ENCODE measurements around the gene EREG. TPM values are rescaled to one million over a fixed set of nuclear protein-coding genes. Genes with fewer than 3 reads are reported as not detected.

Gene EREG
- total RNA-seq, 1 experiment from 2014 or later: 498 TPM

DNA sequence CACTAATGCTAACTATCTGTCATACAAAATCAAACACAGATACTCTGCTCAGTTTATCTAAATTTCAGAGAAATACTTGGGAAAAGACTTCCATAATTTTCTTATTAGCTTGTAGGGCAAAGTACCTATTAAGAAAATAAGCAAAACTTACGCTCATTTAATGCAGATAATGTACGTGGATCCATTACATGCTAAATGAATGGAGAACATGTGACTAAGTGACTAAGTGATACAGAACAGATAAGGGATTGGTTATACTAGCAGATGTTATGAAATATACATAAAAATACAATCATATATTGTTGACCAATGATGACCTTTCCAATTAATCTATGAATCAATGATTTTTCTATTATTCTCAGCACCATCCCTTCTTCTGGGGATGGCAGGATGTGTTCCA, 25.7 kb downstream of the EREG start:
- peak; percentile 12 for ATAC-seq
- ChIA-PET CTCF (no interaction called here), RAD21 (ENCODE audit: low non-redundant PET in 1 of 2, low total read pairs in 2 of 2, uncharacterized antibody in 2 of 2, unreplicated experiment in 2 of 2) (no interaction called here), POLR2A (interaction anchor here (0.8 to 1.6 kb wide), 7 partner anchors 54 to 150 kb away, joined by 3 to 7 read pairs (median 4); partner anchors contain the start of gene AREG)
- Histone ChIP-seq H3K9me3 (ENCODE audit: control insufficient read depth in 1 of 2, insufficient read depth in 1 of 2, low read depth in 1 of 2, low read length in 2 of 2) (no peaks in the 10 kb centered on the region), H2AFZ (ENCODE audit: low read depth, low read length, poor library complexity, severe bottlenecking) (no peak overlapping the region), H3K4me1 (ENCODE audit: control insufficient read depth in 1 of 2, insufficient read depth in 2 of 2, low read length in 2 of 2) (peaks cover 26 to 56% of the 10 kb centered on the region in 2 experiments), H3K9ac (ENCODE audit: low read length) (no peak overlapping the region), H3K4me2 (ENCODE audit: low read length) (no peak overlapping the region), H4K20me1 (ENCODE audit: insufficient read depth) (no peaks in the 10 kb centered on the region), H3K9me2 (ENCODE audit: insufficient read depth) (no peaks in the 10 kb centered on the region), H3K79me2 (ENCODE audit: insufficient read depth, low read length) (no peaks in the 10 kb centered on the region), H3K27me3 (ENCODE audit: insufficient read depth, low read length) (no peaks in the 10 kb centered on the region), H3K36me3 (ENCODE audit: control insufficient read depth in 1 of 2, insufficient read depth in 2 of 2, low read length in 2 of 2) (peaks cover 10 to 19% of the 10 kb centered on the region in 2 experiments), H3K27ac (ENCODE audit: low read depth, low read length) (peak overlapping the region; percentile 49; the same call in 1 of the 2 replicates), H3K4me3 (replicated peaks in 1 of 2; ENCODE audit: low read depth in 1 of 2, low read length in 2 of 2) (no peak overlapping the region)
- TF ChIP-seq POLR2AphosphoS5 (IDR thresholded peaks at IDR 0.05; ENCODE audit: low read depth, low read length) (peak; percentile 14; the same call in 1 of the 2 replicates), CEBPB (IDR thresholded peaks at IDR 0.05; ENCODE audit: low read depth) (0 out of 2 replicates have a peak, but pooled peaks have one; percentile 14), FOSL1 (IDR thresholded peaks at IDR 0.05; ENCODE audit: low read depth) (peak; percentile 5; the same call in 1 of the 2 replicates), RAD21 (IDR thresholded peaks at IDR 0.05; ENCODE audit: low read depth) (peak; percentile 19; the same call in 1 of the 2 replicates), CBX3 (IDR thresholded peaks at IDR 0.05; ENCODE audit: low read depth) (no peak; the same call in 1 of the 2 replicates), JUND (IDR thresholded peaks at IDR 0.05) (peak; percentile 42)
- TF ChIP-seq, protein P1, sequence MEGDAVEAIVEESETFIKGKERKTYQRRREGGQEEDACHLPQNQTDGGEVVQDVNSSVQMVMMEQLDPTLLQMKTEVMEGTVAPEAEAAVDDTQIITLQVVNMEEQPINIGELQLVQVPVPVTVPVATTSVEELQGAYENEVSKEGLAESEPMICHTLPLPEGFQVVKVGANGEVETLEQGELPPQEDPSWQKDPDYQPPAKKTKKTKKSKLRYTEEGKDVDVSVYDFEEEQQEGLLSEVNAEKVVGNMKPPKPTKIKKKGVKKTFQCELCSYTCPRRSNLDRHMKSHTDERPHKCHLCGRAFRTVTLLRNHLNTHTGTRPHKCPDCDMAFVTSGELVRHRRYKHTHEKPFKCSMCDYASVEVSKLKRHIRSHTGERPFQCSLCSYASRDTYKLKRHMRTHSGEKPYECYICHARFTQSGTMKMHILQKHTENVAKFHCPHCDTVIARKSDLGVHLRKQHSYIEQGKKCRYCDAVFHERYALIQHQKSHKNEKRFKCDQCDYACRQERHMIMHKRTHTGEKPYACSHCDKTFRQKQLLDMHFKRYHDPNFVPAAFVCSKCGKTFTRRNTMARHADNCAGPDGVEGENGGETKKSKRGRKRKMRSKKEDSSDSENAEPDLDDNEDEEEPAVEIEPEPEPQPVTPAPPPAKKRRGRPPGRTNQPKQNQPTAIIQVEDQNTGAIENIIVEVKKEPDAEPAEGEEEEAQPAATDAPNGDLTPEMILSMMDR (IDR thresholded peaks at IDR 0.05 in 2 of 3, conservative IDR thresholded peaks at IDR 0.05 in 1 of 3; ENCODE audit: borderline replicate concordance in 1 of 3, insufficient read depth in 1 of 3, low read depth in 2 of 3, low read length in 2 of 3): no peak
- no TSS peak for BruUV-seq (replicated peaks)
- intact Hi-C loops (cut with micrococcal nuclease): loop anchor here (5.0 kb wide), 3 partner anchors 57 to 282 kb away; partner anchors contain the start of gene AREG
- no peak for DNase-seq (ENCODE audit: low read depth, low spot score)

DNA sequence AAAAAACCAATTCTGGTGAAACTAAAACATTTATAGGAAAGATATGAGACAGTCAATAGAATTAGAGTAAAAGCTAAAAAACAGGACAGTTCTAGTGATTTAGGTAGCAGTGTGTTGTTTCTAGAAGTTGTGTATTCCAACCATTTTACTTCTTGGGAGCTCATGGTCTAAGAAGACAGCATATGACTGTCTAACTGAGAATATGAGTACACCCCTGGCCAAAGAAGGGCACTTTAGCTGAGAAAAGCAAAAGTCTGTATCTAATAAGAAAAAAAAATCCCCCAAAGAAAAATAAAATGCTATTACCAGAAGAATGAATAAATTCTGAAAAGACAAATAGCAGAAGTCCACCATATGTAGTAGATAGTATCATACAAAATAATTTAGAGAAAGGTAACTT, 26.4 kb downstream of the EREG start:
- H3K79me2 ChIP-seq (ENCODE audit: insufficient read depth, low read length): no peaks in the 10 kb centered on the region
- H4K20me1 ChIP-seq (ENCODE audit: insufficient read depth): no peaks in the 10 kb centered on the region
- H3K27ac ChIP-seq (ENCODE audit: low read depth, low read length): peak overlapping the region; percentile 49; the same call in 1 of the 2 replicates
- H2AFZ ChIP-seq (ENCODE audit: low read depth, low read length, poor library complexity, severe bottlenecking): no peak overlapping the region
- no peak overlapping the region for H3K4me2 ChIP-seq (ENCODE audit: low read length)
- no peak for DNase-seq (ENCODE audit: low read depth, low spot score)
- CTCF ChIA-PET: no interaction called here
- intact Hi-C loops (cut with micrococcal nuclease): loop anchor here (5.0 kb wide), 3 partner anchors 56 to 281 kb away; partner anchors contain the start of gene AREG
- no peaks in the 10 kb centered on the region for H3K27me3 ChIP-seq (ENCODE audit: insufficient read depth, low read length)
- peaks cover 30 to 56% of the 10 kb centered on the region in 2 experiments for H3K4me1 ChIP-seq (ENCODE audit: control insufficient read depth in 1 of 2, insufficient read depth in 2 of 2, low read length in 2 of 2)
- RAD21 ChIA-PET (ENCODE audit: low non-redundant PET in 1 of 2, low total read pairs in 2 of 2, uncharacterized antibody in 2 of 2, unreplicated experiment in 2 of 2): no interaction called here
- H3K9ac ChIP-seq (ENCODE audit: low read length): no peak overlapping the region
- H3K9me2 ChIP-seq (ENCODE audit: insufficient read depth): no peaks in the 10 kb centered on the region
- no TSS peak for BruUV-seq (replicated peaks)
- no peak for ATAC-seq
- no peak overlapping the region for H3K4me3 ChIP-seq (replicated peaks in 1 of 2; ENCODE audit: low read depth in 1 of 2, low read length in 2 of 2)
- POLR2A ChIA-PET: interaction anchor here (0.7 to 1.6 kb wide), 6 partner anchors 10 to 65 kb away, joined by 3 to 7 read pairs (median 4); partner anchors contain the start of gene AREG
- peaks cover 6 to 12% of the 10 kb centered on the region in 2 experiments for H3K36me3 ChIP-seq (ENCODE audit: control insufficient read depth in 1 of 2, insufficient read depth in 2 of 2, low read length in 2 of 2)
- no peaks in the 10 kb centered on the region for H3K9me3 ChIP-seq (ENCODE audit: control insufficient read depth in 1 of 2, insufficient read depth in 1 of 2, low read depth in 1 of 2, low read length in 2 of 2)
- TF ChIP-seq ZNF274 (IDR thresholded peaks at IDR 0.05; ENCODE audit: low read depth, low read length): no peak
- peak; percentile 16; the same call in 1 of the 2 replicates for TF ChIP-seq POLR2AphosphoS5 (IDR thresholded peaks at IDR 0.05; ENCODE audit: low read depth, low read length)

All from HCT116 (cell line).